Measurements from ENCODE around the gene LHX2. TPM values are rescaled to one million over a fixed set of nuclear protein-coding genes. Genes with fewer than 3 reads are reported as not detected.

LHX2 gene
- polyA plus RNA-seq, 3 donors = 0.12 TPM; not detected in 2

DNA sequence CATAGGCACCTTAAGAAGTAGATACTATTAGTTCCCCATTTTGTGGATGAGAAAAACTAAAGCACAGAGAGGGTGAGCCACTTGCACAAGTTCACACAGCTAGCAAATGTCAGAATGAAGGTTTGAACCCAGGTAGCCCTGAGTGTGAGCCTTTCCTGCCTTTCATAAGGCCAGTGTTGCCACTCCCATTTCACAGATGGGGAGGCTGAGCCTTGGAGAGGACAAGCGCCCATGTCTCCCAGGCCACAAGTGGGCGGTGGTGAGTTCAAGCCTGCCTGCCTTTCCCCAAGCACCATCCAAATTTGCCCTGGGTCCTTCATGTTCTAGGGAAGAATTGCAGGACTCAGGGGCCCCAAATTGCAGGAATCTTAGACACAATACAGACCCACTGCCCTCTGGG is 50.6 kb downstream of the LHX2 start:
- Histone ChIP-seq H4K20me1 (ENCODE audit: insufficient read depth, low read length) (no peaks in the 10 kb centered on the region), H2AFZ (ENCODE audit: insufficient read depth, low read depth, low read length, poor library complexity, severe bottlenecking) (no peak overlapping the region), H3K27me3 (ENCODE audit: control insufficient read depth in 2 of 2, insufficient read depth in 2 of 2, low read length in 2 of 2) (peaks cover 0 to 5% of the 10 kb centered on the region in 2 donors), H3K4me2 (replicated peaks; ENCODE audit: extremely low read depth, low read length, poor library complexity, severe bottlenecking) (no peak overlapping the region), H3K9me3 (replicated peaks in 1 of 2; ENCODE audit: control insufficient read depth in 1 of 2, insufficient read depth in 1 of 2, low read length in 2 of 2) (no peaks in the 10 kb centered on the region), H3K27ac (ENCODE audit: low read depth in 1 of 2, low read length in 2 of 2) (no peak overlapping the region), H3K36me3 (replicated peaks in 1 of 2; ENCODE audit: control insufficient read depth in 1 of 2, insufficient read depth in 2 of 2, low read length in 2 of 2) (no peaks in the 10 kb centered on the region), H3K79me2 (ENCODE audit: insufficient read depth, low read length) (no peaks in the 10 kb centered on the region), H3K9ac (ENCODE audit: insufficient read depth, low read length, poor library complexity, severe bottlenecking) (no peak overlapping the region), H3K4me1 (ENCODE audit: control insufficient read depth in 1 of 2, insufficient read depth in 2 of 2, low read length in 2 of 2) (no peaks in the 10 kb centered on the region), H3K4me3 (replicated peaks in 1 of 3; ENCODE audit: low read depth in 2 of 3, low read length in 3 of 3) (no peak overlapping the region)
- H3K36me3 Mint-ChIP-seq = no peaks in the 10 kb centered on the region
- TF ChIP-seq, protein P1, sequence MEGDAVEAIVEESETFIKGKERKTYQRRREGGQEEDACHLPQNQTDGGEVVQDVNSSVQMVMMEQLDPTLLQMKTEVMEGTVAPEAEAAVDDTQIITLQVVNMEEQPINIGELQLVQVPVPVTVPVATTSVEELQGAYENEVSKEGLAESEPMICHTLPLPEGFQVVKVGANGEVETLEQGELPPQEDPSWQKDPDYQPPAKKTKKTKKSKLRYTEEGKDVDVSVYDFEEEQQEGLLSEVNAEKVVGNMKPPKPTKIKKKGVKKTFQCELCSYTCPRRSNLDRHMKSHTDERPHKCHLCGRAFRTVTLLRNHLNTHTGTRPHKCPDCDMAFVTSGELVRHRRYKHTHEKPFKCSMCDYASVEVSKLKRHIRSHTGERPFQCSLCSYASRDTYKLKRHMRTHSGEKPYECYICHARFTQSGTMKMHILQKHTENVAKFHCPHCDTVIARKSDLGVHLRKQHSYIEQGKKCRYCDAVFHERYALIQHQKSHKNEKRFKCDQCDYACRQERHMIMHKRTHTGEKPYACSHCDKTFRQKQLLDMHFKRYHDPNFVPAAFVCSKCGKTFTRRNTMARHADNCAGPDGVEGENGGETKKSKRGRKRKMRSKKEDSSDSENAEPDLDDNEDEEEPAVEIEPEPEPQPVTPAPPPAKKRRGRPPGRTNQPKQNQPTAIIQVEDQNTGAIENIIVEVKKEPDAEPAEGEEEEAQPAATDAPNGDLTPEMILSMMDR (IDR thresholded peaks at IDR 0.05) = no peak
- H3K27ac Mint-ChIP-seq = no peak overlapping the region
- WGBS (ENCODE audit: insufficient coverage) = 80% methylated on average over 2 of the region's 2 CpGs
- peaks cover 21 to 49% (median 29%) of the 10 kb centered on the region in 3 donors for H3K27me3 Mint-ChIP-seq (ENCODE audit: low read depth in 3 of 3)
- intact Hi-C loops (cut with micrococcal nuclease) = no loop called here
- H3K4me1 Mint-ChIP-seq = no peaks in the 10 kb centered on the region
- DNase-seq = no peak
- H3K9me3 Mint-ChIP-seq = peaks cover 0 to 3% (median 0%) of the 10 kb centered on the region in 7 donors
- H3K4me3 Mint-ChIP-seq = no peak overlapping the region

DNA sequence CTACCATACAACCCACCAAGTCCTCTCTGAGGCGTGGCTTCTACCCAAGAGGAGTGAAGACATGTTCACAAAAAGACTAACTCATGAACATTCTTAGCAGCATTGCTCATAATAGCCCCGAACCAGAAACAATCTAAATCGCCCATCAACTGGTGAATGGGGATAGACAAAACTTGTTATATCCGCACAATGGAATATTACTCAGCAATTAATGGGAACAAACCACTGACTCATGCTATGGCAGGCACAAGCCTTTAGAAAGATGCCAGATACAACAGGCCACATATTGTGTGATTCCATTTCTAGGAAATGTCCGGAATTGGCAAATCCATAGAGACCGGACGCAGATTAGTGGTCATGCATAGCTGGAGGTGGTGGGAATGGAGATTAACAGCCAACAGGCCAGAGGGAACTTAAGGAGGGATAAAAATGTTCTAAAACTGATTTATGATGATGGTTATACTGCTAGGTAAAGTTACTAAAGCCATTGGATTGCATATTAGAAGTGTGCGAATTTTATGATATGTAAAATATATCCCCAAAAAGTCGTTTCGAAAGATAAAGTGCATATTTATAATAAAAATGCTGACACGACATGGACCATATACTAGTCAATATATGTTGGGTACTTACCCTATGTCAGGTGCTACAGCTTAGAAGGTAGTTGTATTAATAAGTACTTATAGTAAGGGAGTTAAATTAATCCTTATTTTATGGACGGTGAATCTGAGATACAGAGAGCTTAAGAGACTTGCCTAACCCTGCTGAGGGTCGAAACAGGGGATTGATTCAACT is 55.4 kb downstream of the LHX2 start:
- H3K9me3 Mint-ChIP-seq = peaks cover 0 to 15% (median 7%) of the 10 kb centered on the region in 7 donors
- Histone ChIP-seq H3K4me3 (replicated peaks in 1 of 3; ENCODE audit: low read depth in 2 of 3, low read length in 3 of 3) (no peak overlapping the region), H3K4me1 (ENCODE audit: control insufficient read depth in 1 of 2, insufficient read depth in 2 of 2, low read length in 2 of 2) (no peaks in the 10 kb centered on the region), H3K9ac (ENCODE audit: insufficient read depth, low read length, poor library complexity, severe bottlenecking) (no peak overlapping the region), H3K9me3 (replicated peaks in 1 of 2; ENCODE audit: control insufficient read depth in 1 of 2, insufficient read depth in 1 of 2, low read length in 2 of 2) (peaks cover 0 to 9% of the 10 kb centered on the region in 2 donors), H2AFZ (ENCODE audit: insufficient read depth, low read depth, low read length, poor library complexity, severe bottlenecking) (no peak overlapping the region), H3K36me3 (replicated peaks in 1 of 2; ENCODE audit: control insufficient read depth in 1 of 2, insufficient read depth in 2 of 2, low read length in 2 of 2) (no peaks in the 10 kb centered on the region), H4K20me1 (ENCODE audit: insufficient read depth, low read length) (no peaks in the 10 kb centered on the region), H3K27me3 (ENCODE audit: control insufficient read depth in 2 of 2, insufficient read depth in 2 of 2, low read length in 2 of 2) (peaks cover 0 to 5% of the 10 kb centered on the region in 2 donors), H3K4me2 (replicated peaks; ENCODE audit: extremely low read depth, low read length, poor library complexity, severe bottlenecking) (no peak overlapping the region), H3K27ac (ENCODE audit: low read depth in 1 of 2, low read length in 2 of 2) (no peak overlapping the region), H3K79me2 (ENCODE audit: insufficient read depth, low read length) (no peaks in the 10 kb centered on the region)
- H3K4me3 Mint-ChIP-seq = no peak overlapping the region
- no peak overlapping the region for H3K27ac Mint-ChIP-seq
- no peak for DNase-seq
- peaks cover 15 to 30% (median 17%) of the 10 kb centered on the region in 3 donors for H3K27me3 Mint-ChIP-seq (ENCODE audit: low read depth in 3 of 3)
- intact Hi-C loops (cut with micrococcal nuclease) = no loop called here
- H3K36me3 Mint-ChIP-seq = no peaks in the 10 kb centered on the region
- TF ChIP-seq, protein P1 (IDR thresholded peaks at IDR 0.05) = no peak
- WGBS (ENCODE audit: insufficient coverage) = 80% methylated on average over 5 of the region's 13 CpGs
- no peaks in the 10 kb centered on the region for H3K4me1 Mint-ChIP-seq

Measured in CD14-positive monocyte (primary cell).